GM13977 (cell line): ENCODE measurements around the gene QTRT2.

Source experiments
- DNase-seq: peaks from one replicate; pipeline ENCODE4 v3.0.0; 2012; ENCODE audit warnings: low spot score
- in situ Hi-C: fragments of 300-500 bp; cut with MboI; formaldehyde crosslinking; loops from one replicate; pipeline ENCODE4 v1.12.0; 2022; ENCODE audit warnings: low sequenced_read_pairs, low pct_unique_long_range_greater_than_20kb, mixed read lengths, inconsistent platforms; ENCODE audit not compliant: unreplicated experiment
- TF ChIP-seq, protein P1 (sequence below): IDR thresholded peaks from 2 replicates; pipeline ENCODE4 v1.5.1; 2012; ENCODE audit warnings: mild to moderate bottlenecking, control low read depth; ENCODE audit not compliant: insufficient read depth; ENCODE audit errors: extremely low read depth, missing control alignments

Gene QTRT2

DNA sequence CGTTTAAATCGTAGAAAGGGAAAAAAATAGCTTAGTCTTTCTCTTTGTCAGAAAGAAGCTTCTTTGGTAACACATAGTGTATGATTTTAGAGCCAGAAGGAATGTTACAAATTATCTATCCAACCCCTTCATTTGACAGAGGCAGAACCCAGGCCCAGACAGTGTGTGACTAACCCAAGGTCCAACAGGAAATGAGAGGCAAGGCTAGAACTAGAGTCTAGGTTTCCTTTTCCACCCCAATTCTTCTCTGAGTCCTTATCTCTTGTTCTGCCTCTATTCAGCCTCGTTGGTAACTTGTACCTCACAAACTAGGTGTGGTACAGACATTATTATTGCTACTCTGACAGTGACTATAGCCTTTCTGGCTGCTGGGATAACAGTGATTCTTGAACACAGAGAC, 39.3 kb downstream of the QTRT2 start:
- in situ Hi-C loops, result no loop called here
- no peak for DNase-seq
- TF ChIP-seq, protein P1, sequence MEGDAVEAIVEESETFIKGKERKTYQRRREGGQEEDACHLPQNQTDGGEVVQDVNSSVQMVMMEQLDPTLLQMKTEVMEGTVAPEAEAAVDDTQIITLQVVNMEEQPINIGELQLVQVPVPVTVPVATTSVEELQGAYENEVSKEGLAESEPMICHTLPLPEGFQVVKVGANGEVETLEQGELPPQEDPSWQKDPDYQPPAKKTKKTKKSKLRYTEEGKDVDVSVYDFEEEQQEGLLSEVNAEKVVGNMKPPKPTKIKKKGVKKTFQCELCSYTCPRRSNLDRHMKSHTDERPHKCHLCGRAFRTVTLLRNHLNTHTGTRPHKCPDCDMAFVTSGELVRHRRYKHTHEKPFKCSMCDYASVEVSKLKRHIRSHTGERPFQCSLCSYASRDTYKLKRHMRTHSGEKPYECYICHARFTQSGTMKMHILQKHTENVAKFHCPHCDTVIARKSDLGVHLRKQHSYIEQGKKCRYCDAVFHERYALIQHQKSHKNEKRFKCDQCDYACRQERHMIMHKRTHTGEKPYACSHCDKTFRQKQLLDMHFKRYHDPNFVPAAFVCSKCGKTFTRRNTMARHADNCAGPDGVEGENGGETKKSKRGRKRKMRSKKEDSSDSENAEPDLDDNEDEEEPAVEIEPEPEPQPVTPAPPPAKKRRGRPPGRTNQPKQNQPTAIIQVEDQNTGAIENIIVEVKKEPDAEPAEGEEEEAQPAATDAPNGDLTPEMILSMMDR, result no peak

DNA sequence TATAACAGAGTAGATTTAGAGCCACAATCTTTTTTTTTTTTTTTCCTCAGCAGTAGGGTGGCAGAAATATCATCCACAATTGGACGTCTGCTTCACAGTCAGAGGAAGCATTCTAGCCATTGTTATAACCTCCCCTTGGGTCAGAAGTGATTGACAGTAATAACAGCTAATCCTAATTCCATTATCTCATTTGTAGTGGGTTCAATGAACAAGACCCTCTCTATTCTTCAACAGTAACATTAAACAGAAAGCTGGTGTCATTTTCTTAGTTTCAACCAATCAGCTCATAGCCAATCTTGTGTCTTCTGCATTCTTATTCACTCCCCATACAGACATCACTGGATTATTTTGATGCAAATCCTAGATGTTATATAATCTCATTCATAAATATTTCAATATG, 44.6 kb downstream of the QTRT2 start:
- TF ChIP-seq, protein P1, result no peak
- DNase-seq, result no peak
- in situ Hi-C loops, result no loop called here

DNA sequence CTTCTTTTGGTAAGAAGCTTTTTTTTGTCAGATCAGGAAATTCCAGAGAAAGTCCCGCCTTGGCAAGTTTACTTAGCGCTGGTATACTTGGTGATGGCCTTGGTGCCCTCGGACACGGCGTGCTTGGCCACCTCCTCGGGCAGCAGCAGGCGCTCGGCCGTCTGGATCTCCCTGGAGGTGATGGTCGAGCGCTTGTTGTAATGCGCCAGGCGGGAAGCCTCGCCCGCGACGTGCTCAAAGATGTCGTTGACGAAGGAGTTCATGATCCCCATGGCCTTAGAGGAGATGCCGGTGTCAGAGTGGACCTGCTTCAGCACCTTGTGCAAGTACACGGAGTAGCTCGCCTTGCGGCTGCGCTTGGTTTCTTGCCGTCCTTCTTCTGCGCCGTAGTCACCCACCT, 46.6 kb downstream of the QTRT2 start:
- TF ChIP-seq, protein P1, result no peak
- no peak for DNase-seq
- in situ Hi-C loops, result no loop called here

DNA sequence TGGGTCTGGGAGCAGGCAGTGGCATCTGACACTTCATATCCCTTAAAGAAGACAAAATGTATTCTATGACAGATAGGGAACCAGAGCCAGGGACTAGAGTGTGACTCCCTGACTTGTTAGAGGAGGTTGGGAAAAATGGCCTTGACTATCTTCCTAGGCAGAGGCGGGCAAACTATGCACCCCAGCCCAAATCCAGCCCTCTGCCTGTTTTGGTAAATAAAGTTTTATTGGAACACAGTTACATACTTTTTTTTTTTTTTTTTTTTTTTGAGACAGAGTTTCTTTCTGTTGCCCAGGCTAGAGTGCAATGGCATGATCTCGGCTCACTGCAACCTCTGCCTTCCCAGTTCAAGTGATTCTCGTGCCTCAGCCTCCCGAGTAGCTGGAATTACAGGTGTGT, 47.3 kb downstream of the QTRT2 start:
- TF ChIP-seq, protein P1, result no peak

DNA sequence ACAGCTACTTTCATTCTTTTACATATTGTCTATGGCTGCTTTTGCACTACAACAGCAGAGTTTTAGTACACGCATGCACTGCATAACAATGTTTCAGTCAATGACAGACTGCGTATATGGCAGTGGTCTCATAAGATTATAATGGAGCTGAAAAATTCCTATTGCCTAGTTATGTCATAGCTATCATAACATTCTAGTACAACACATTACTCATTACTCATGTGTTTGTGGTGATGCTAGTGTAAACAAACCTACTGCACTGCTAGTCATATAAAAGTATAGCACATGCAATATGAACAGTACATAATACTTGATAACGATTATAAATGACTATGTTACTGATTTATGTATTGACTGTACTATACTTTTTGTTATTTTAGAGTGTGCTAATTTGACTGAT, 47.9 kb downstream of the QTRT2 start:
- in situ Hi-C loops, result no loop called here
- no peak for DNase-seq
- TF ChIP-seq, protein P1, result no peak

More for the DNA sequence above, 47.3 kb downstream of the QTRT2 start:
- DNase-seq, result no peak
- in situ Hi-C loops, result no loop called here

DNA sequence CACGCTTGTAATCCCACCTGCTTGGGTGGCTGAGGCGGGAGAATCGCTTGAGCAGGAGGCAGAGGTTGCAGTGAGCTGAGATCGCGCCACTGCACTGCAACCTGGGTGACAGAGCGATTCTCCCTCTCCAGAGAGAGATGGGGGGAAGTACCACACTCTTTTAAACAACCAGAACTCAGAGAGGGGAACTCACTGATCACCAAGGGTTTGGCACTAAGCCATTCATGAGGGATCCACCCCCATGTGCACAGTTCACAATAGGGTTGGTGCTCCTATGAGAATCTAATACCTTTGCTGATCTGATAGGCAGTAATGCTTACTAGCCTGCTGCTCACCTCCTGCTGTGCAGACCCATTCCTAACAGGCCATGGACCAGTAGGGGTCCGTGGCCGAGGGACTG, 51.6 kb downstream of the QTRT2 start:
- DNase-seq, result no peak
- in situ Hi-C loops, result no loop called here
- TF ChIP-seq, protein P1, result no peak

DNA sequence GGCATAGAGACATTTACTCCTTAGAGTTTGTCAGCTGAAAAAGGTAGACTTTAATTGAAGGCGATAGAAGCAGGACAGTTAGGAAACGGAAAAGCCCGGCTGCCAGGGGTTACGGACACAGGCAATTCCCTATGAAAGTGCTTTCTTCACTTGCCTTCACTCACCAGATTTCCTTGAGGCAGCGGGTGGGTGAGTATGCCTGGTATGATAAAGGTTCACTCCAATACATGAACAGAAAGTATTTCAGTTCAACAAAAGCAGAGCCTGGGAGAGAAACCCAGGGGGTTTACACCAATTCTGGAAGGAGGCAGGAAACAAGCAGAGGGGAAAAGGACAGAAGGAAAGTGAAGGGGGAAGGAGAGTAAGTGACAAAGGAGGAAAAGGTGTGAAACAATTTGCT, 53.9 kb downstream of the QTRT2 start:
- no peak for DNase-seq
- in situ Hi-C loops, result no loop called here

More for the DNA sequence above, 53.9 kb downstream of the QTRT2 start:
- TF ChIP-seq, protein P1, result no peak
